Esophagus muscularis mucosa (tissue), 4 donors: ENCODE data around the gene XRCC3.

ENCODE experiments used
- EP300 ChIP-seq: sonication (generic); formaldehyde crosslinking; IDR thresholded peaks from one replicate; pipeline ENCODE4 v1.6.1; 2017; ENCODE audit warnings: antibody characterized with exemption
- POLR2A ChIP-seq: fragments of 450-650 bp; IDR thresholded peaks from one replicate; pipeline ENCODE4 v1.6.1; 2017; ENCODE audit warnings: antibody characterized with exemption, moderate library complexity, mild to moderate bottlenecking, low read depth
- TF ChIP-seq, protein P1 (sequence below), 3 experiments: fragments of 200-600 bp in 2 of 3; fragments of 450-650 bp in 1 of 3; sonication (generic) in 2 of 3; IDR thresholded peaks; one replicate each; pipeline ENCODE4 v1.5.1; 2017 to 2019; ENCODE audit warnings: antibody characterized with exemption in 3 of 3, mild to moderate bottlenecking in 2 of 3, moderate library complexity in 1 of 3

DNA sequence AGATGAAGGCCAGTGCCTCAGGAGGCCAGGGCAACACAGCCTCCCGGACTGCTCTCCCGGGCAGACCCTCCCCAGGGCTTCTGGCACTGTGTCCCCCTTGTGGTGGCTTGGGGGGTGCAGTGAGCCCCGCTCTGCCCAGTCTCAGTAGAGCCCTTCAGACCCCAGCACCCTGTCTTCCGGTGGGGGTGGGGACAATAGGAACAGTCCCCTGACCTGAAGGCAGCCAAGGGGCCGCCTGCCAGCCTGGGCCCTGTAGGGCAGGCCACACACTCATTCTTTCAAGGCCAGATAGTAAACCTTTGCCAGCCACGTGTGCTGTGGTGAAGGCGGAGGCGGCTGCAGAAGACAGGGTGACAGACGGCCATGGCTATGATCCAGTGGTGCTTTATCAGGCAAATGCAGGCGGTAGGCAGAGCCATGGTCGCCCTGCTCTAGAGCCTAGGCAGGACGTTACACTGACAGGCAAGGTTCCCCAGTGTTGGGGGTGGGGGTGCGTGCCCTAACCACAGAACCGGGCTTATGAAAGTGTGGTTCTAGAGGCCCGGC lies 15.3 kb upstream of the XRCC3 start:
- TF ChIP-seq, protein P1, sequence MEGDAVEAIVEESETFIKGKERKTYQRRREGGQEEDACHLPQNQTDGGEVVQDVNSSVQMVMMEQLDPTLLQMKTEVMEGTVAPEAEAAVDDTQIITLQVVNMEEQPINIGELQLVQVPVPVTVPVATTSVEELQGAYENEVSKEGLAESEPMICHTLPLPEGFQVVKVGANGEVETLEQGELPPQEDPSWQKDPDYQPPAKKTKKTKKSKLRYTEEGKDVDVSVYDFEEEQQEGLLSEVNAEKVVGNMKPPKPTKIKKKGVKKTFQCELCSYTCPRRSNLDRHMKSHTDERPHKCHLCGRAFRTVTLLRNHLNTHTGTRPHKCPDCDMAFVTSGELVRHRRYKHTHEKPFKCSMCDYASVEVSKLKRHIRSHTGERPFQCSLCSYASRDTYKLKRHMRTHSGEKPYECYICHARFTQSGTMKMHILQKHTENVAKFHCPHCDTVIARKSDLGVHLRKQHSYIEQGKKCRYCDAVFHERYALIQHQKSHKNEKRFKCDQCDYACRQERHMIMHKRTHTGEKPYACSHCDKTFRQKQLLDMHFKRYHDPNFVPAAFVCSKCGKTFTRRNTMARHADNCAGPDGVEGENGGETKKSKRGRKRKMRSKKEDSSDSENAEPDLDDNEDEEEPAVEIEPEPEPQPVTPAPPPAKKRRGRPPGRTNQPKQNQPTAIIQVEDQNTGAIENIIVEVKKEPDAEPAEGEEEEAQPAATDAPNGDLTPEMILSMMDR (IDR thresholded peaks at IDR 0.05) = no peak
- TF ChIP-seq EP300 (no peak), POLR2A (no peak)
